GM23248 (cell line): Measurements from ENCODE around the gene CABP2. TPM values are rescaled to one million over a fixed set of nuclear protein-coding genes. Genes with fewer than 3 reads are reported as not detected.
A peak's percentile ranks its signal among the peaks of the same experiment; 100 is the strongest.

Experiments
- DNase-seq: peaks from one replicate; pipeline ENCODE4 v3.0.0-alpha.2; 2015
- H2AFZ ChIP-seq: fragments of 200-600 bp; sonication (generic); 2 replicates; pipeline ENCODE4 v1.6.1; 2016; ENCODE audit warnings: antibody characterized with exemption
- H3F3A ChIP-seq: fragments of 200-600 bp; sonication (generic); 2 replicates; pipeline ENCODE4 v1.6.1; 2016; ENCODE audit warnings: mild to moderate bottlenecking, antibody characterized with exemption, mixed run types; ENCODE audit not compliant: insufficient read depth
- H3K27ac ChIP-seq: fragments of 200-600 bp; sonication (generic); 2 replicates; pipeline ENCODE4 v1.5.1; 2016; ENCODE audit warnings: mild to moderate bottlenecking
- H3K27me3 ChIP-seq: fragments of 200-600 bp; sonication (generic); replicated peaks from 2 replicates; pipeline ENCODE4 v1.6.1; 2016; ENCODE audit warnings: mild to moderate bottlenecking; ENCODE audit not compliant: insufficient read depth
- H3K36me3 ChIP-seq: fragments of 200-600 bp; sonication (generic); 2 replicates; pipeline ENCODE4 v1.6.1; 2016; ENCODE audit warnings: low read depth, mild to moderate bottlenecking
- H3K4me1 ChIP-seq: fragments of 200-600 bp; sonication (generic); 2 replicates; pipeline ENCODE4 v1.6.1; 2016; ENCODE audit warnings: mild to moderate bottlenecking; ENCODE audit not compliant: insufficient read depth
- H3K4me2 ChIP-seq: fragments of 200-600 bp; sonication (generic); one replicate; pipeline ENCODE4 v1.6.1; 2016; ENCODE audit warnings: mild to moderate bottlenecking; ENCODE audit not compliant: unreplicated experiment
- H3K4me3 ChIP-seq: fragments of 200-600 bp; sonication (generic); 2 replicates; pipeline ENCODE4 v1.5.1; 2016; ENCODE audit warnings: mild to moderate bottlenecking
- H3K79me2 ChIP-seq: fragments of 200-600 bp; sonication (generic); 2 replicates; pipeline ENCODE4 v1.6.1; 2016; ENCODE audit warnings: mild to moderate bottlenecking; ENCODE audit not compliant: insufficient read depth
- H3K9ac ChIP-seq: fragments of 200-600 bp; sonication (generic); 2 replicates; pipeline ENCODE4 v1.6.1; 2016; ENCODE audit warnings: mild to moderate bottlenecking
- H3K9me2 ChIP-seq: fragments of 200-600 bp; sonication (generic); 2 replicates; pipeline ENCODE4 v1.6.1; 2016; ENCODE audit warnings: mixed run types, mild to moderate bottlenecking, moderate library complexity; ENCODE audit not compliant: insufficient read depth
- H3K9me3 ChIP-seq: fragments of 200-600 bp; sonication (generic); one replicate; pipeline ENCODE4 v1.6.1; 2017; ENCODE audit warnings: low read depth
- H4K20me1 ChIP-seq: fragments of 200-600 bp; sonication (generic); 2 replicates; pipeline ENCODE4 v1.6.0; 2016; ENCODE audit not compliant: insufficient read depth
- EZH2 ChIP-seq: fragments of 200-600 bp; sonication (generic); IDR thresholded peaks from 2 replicates; pipeline ENCODE4 v1.6.1; 2018; ENCODE audit warnings: antibody characterized with exemption, mild to moderate bottlenecking; ENCODE audit not compliant: insufficient read depth, poor library complexity, severe bottlenecking
- EZH2phosphoT487 ChIP-seq: fragments of 200-600 bp; sonication (generic); IDR thresholded peaks from 2 replicates; pipeline ENCODE4 v1.6.1; 2018; ENCODE audit warnings: antibody characterized with exemption, moderate library complexity, mild to moderate bottlenecking, low read depth; ENCODE audit not compliant: insufficient read depth
- WGBS, 2 experiments: methylation state at CpG; one replicate each; pipeline ENCODE4 v1.1.6; 2015 to 2017; ENCODE audit warnings: low lambda C conversion rate in 2 of 2, low coverage in 1 of 2; ENCODE audit errors: missing lambda C conversion rate in 2 of 2; 5-methylcytosine and 5-hydroxymethylcytosine counted together
- in situ Hi-C: fragments of 300-500 bp; cut with MboI; formaldehyde crosslinking; loops from 2 replicates; pipeline ENCODE4 v1.15.0; 2020
- polyA plus RNA-seq: library from polyadenylated mRNA; unstranded; fragments of >200 nt; fragmentation: Nextera tagmentation; extraction: Ambion mirVana; gene quantifications from 2 replicates; pipeline ENCODE4 v1.2.1, GENCODE V29; 2016
- total RNA-seq: library from RNA; depleted of rRNA; stranded (reverse); fragments of >200 nt; shearing (Covaris generic); gene quantifications from 2 replicates; pipeline ENCODE4 v1.2.3, GENCODE V29; 2014

Gene CABP2
- total and polyA plus RNA-seq, 2 experiments from 2014 or later = not detected

DNA sequence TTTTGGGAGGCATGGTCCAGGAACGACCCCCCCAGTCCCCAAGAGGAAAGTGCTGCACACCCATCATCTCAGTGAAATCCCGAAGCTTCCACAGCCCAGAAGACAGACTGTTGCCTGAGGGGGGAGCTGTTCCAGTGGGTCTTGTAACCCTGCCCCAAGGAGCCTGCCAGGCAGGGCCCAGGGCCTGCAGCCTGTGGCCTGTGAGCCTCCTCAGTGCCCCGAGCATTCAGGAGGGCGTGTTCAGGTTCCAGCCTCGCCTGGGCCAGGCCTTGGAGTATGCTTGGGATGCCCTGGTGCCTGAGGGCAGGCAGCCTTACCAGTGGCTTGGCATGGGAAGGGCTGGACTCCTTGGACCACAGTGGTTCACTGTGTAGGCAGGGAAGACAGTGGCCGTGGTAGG, 18.0 kb upstream of the CABP2 start:
- Histone ChIP-seq H2AFZ (no peak overlapping the region), H3F3A (no peaks in the 10 kb centered on the region), H3K4me3 (no peak overlapping the region), H3K9me3 (no peaks in the 10 kb centered on the region), H3K9ac (no peak overlapping the region), H3K4me2 (no peak overlapping the region), H3K4me1 (no peaks in the 10 kb centered on the region), H3K27me3 (no peaks in the 10 kb centered on the region; the same call in 1 of the 2 replicates), H3K9me2 (no peaks in the 10 kb centered on the region), H4K20me1 (no peaks in the 10 kb centered on the region), H3K27ac (no peak overlapping the region), H3K36me3 (no peaks in the 10 kb centered on the region), H3K79me2 (no peaks in the 10 kb centered on the region)
- in situ Hi-C loops = no loop called here
- no peak for DNase-seq
- no peak for TF ChIP-seq EZH2
- TF ChIP-seq EZH2phosphoT487 = no peak
- 62 to 67% methylated on average over 6 of the region's 6 CpGs for WGBS, 2 experiments

DNA sequence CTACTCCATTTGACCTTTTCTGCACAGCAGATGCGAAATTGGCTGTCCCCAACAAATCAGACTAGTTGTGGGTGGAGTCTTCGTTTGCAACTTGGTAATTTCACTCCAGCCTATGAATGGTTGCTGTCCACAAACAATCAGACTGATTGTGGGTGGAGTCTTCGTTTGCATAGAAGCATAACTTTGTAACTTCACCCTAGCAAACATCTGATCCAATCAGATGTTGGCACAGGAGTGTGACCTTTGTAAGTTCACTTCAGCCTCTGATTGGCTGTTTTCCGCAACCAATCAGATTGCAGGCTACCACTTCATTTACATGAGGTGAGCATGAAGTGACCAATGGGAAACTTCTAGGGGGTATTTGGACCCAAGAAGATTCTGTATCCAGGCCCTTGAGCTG, 16.3 kb upstream of the CABP2 start:
- no peaks in the 10 kb centered on the region for H3K79me2 ChIP-seq
- WGBS, 2 experiments = 69 to 71% methylated on average over 4 of the region's 4 CpGs
- no peak overlapping the region for H2AFZ ChIP-seq
- in situ Hi-C loops = no loop called here
- no peak overlapping the region for H3K9ac ChIP-seq
- H3K36me3 ChIP-seq = no peaks in the 10 kb centered on the region
- H4K20me1 ChIP-seq = no peaks in the 10 kb centered on the region
- no peaks in the 10 kb centered on the region for H3K4me1 ChIP-seq
- no peaks in the 10 kb centered on the region for H3F3A ChIP-seq
- H3K27ac ChIP-seq = no peak overlapping the region
- no peaks in the 10 kb centered on the region; the same call in 1 of the 2 replicates for H3K27me3 ChIP-seq
- no peak overlapping the region for H3K4me3 ChIP-seq
- H3K4me2 ChIP-seq = no peak overlapping the region
- TF ChIP-seq EZH2phosphoT487 = no peak
- TF ChIP-seq EZH2 = no peak
- no peaks in the 10 kb centered on the region for H3K9me3 ChIP-seq
- no peak for DNase-seq
- H3K9me2 ChIP-seq = no peaks in the 10 kb centered on the region

GRCh38 chr11:67538823-67539505, 15.7 kb upstream of the CABP2 start:
- no peak overlapping the region for H3K4me3 ChIP-seq
- 62 to 71% methylated on average over 10 of the region's 10 CpGs for WGBS, 2 experiments
- no peak overlapping the region for H3K4me2 ChIP-seq
- no peaks in the 10 kb centered on the region for H3F3A ChIP-seq
- no peaks in the 10 kb centered on the region for H3K36me3 ChIP-seq
- H3K27ac ChIP-seq = no peak overlapping the region
- no peak overlapping the region for H3K9ac ChIP-seq
- H2AFZ ChIP-seq = no peak overlapping the region
- in situ Hi-C loops = no loop called here
- H3K79me2 ChIP-seq = no peaks in the 10 kb centered on the region
- H3K9me3 ChIP-seq = no peaks in the 10 kb centered on the region
- H3K9me2 ChIP-seq = no peaks in the 10 kb centered on the region
- TF ChIP-seq EZH2phosphoT487 = no peak
- TF ChIP-seq EZH2 = no peak
- DNase-seq = no peak
- H3K27me3 ChIP-seq = no peaks in the 10 kb centered on the region; the same call in 1 of the 2 replicates
- no peaks in the 10 kb centered on the region for H3K4me1 ChIP-seq
- no peaks in the 10 kb centered on the region for H4K20me1 ChIP-seq

- no peak for TF ChIP-seq EZH2
- TF ChIP-seq EZH2phosphoT487 = no peak
- H4K20me1 ChIP-seq = no peaks in the 10 kb centered on the region
- H3K9ac ChIP-seq = no peak overlapping the region
- H3K4me3 ChIP-seq = no peak overlapping the region
- no peaks in the 10 kb centered on the region for H3F3A ChIP-seq
- H3K4me2 ChIP-seq = no peak overlapping the region
- no peaks in the 10 kb centered on the region; the same call in 1 of the 2 replicates for H3K27me3 ChIP-seq
- WGBS, 2 experiments = 47 to 50% methylated on average over 6 of the region's 6 CpGs
- H3K27ac ChIP-seq = no peak overlapping the region
- H3K9me2 ChIP-seq = no peaks in the 10 kb centered on the region
- no peaks in the 10 kb centered on the region for H3K4me1 ChIP-seq
- no peaks in the 10 kb centered on the region for H3K9me3 ChIP-seq
- H2AFZ ChIP-seq = no peak overlapping the region
- in situ Hi-C loops = no loop called here
- H3K36me3 ChIP-seq = no peaks in the 10 kb centered on the region
- DNase-seq = peak; percentile 23
- H3K79me2 ChIP-seq = no peaks in the 10 kb centered on the region
These were observed 15.1 kb upstream of the CABP2 start for GRCh38 chr11:67538306-67538705.
